Measurements from ENCODE around the gene RTCB.

GRCh38 chr22:32396255-32396654, 15.8 kb downstream of the RTCB start:
- TF ChIP-seq POLR2AphosphoS5 (IDR thresholded peaks at IDR 0.05) (no peak), CTCF (IDR thresholded peaks at IDR 0.05) (no peak), EP300 (IDR thresholded peaks at IDR 0.05; ENCODE audit: low read depth) (no peak)
